Endothelial cell (in vitro differentiated cells): ENCODE results near the gene PHLDA1. TPM values are rescaled to one million over a fixed set of nuclear protein-coding genes. Genes with fewer than 3 reads are reported as not detected.
"Not testable (repeated sequence)": the region's sequence is repeated elsewhere in the genome, so short reads cannot be mapped to it uniquely, and the experiment has no call there.

Experiments
- DNase-seq: peaks from one replicate; pipeline ENCODE4 v3.0.0; 2021; ENCODE audit warnings: low spot score
- H3K27ac Mint-ChIP-seq: one replicate; pipeline ENCODE4 v1.8.0; 2021; ENCODE audit warnings: mixed read lengths, inconsistent platforms; ENCODE audit not compliant: unreplicated experiment
- H3K27me3 Mint-ChIP-seq: one replicate; pipeline ENCODE4 v1.8.0; 2021; ENCODE audit warnings: mild to moderate bottlenecking, moderate library complexity, mixed read lengths, inconsistent platforms; ENCODE audit not compliant: unreplicated experiment
- H3K36me3 Mint-ChIP-seq: one replicate; pipeline ENCODE4 v1.8.0; 2021; ENCODE audit warnings: mild to moderate bottlenecking, low read depth, mixed read lengths, inconsistent platforms; ENCODE audit not compliant: unreplicated experiment
- H3K4me1 Mint-ChIP-seq: one replicate; pipeline ENCODE4 v1.8.0; 2021; ENCODE audit warnings: mild to moderate bottlenecking, mixed read lengths, inconsistent platforms; ENCODE audit not compliant: unreplicated experiment
- H3K4me3 Mint-ChIP-seq: one replicate; pipeline ENCODE4 v1.8.0; 2021; ENCODE audit warnings: mild to moderate bottlenecking, mixed read lengths, inconsistent platforms; ENCODE audit not compliant: unreplicated experiment
- H3K9me3 Mint-ChIP-seq: one replicate; pipeline ENCODE4 v1.8.0; 2021; ENCODE audit warnings: mixed read lengths, inconsistent platforms; ENCODE audit not compliant: unreplicated experiment
- total RNA-seq: library from RNA; stranded (reverse); fragmentation: NEBNext Ultra II Directional; extraction: Animal tissue kit (Norgen Biotek cat#: 25700); gene quantifications from one replicate; pipeline ENCODE4 v1.2.1, GENCODE V29; 2021; ENCODE audit not compliant: unreplicated experiment
- TF ChIP-seq, protein P1 (sequence below): fragments of 200-600 bp; sonication (generic); IDR thresholded peaks from one replicate; pipeline ENCODE4 v1.5.0; 2021; ENCODE audit warnings: antibody characterized with exemption; ENCODE audit not compliant: unreplicated experiment

PHLDA1 gene
- total RNA-seq, 1 donor from 2014 or later = 50.3 TPM

DNA sequence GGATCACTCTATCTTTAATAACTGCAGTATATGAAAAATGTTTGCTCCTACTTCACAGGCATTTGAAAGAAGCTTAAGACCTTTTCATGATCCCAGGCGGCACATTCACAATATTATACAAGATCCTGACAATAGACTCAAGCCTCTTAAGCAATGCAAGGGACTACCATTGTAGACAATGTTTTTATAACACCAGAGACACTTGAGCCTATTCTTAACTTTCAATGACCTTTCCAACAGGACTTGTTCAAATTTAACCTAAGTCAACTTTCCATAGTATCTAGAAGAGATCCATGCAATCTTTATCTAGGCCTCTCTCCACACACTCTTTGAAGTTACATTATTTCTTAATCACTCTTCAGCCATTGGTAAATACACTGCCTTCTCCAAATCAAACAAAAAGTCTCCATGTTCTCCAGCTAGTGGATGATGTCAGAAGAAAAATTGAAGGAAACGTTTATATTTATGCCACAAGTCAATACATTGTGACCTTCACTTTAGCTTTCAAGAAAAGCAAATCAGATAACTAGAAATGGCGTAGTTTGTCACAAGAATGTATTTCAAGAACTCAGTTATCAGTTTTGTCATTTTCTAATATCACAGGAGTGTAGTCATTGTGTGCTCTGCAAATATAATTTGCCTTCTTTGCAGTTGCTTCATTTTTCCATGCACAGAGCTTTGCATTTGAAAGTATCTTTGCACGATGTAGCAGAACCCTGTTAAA lies 41.2 kb downstream of the PHLDA1 start:
- H3K27ac Mint-ChIP-seq = no peak overlapping the region
- TF ChIP-seq, protein P1, sequence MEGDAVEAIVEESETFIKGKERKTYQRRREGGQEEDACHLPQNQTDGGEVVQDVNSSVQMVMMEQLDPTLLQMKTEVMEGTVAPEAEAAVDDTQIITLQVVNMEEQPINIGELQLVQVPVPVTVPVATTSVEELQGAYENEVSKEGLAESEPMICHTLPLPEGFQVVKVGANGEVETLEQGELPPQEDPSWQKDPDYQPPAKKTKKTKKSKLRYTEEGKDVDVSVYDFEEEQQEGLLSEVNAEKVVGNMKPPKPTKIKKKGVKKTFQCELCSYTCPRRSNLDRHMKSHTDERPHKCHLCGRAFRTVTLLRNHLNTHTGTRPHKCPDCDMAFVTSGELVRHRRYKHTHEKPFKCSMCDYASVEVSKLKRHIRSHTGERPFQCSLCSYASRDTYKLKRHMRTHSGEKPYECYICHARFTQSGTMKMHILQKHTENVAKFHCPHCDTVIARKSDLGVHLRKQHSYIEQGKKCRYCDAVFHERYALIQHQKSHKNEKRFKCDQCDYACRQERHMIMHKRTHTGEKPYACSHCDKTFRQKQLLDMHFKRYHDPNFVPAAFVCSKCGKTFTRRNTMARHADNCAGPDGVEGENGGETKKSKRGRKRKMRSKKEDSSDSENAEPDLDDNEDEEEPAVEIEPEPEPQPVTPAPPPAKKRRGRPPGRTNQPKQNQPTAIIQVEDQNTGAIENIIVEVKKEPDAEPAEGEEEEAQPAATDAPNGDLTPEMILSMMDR = no peak
- H3K36me3 Mint-ChIP-seq = no peaks in the 10 kb centered on the region
- no peaks in the 10 kb centered on the region for H3K27me3 Mint-ChIP-seq
- no peak overlapping the region for H3K4me3 Mint-ChIP-seq
- DNase-seq = no peak
- H3K9me3 Mint-ChIP-seq = no peaks in the 10 kb centered on the region
- no peaks in the 10 kb centered on the region for H3K4me1 Mint-ChIP-seq

DNA sequence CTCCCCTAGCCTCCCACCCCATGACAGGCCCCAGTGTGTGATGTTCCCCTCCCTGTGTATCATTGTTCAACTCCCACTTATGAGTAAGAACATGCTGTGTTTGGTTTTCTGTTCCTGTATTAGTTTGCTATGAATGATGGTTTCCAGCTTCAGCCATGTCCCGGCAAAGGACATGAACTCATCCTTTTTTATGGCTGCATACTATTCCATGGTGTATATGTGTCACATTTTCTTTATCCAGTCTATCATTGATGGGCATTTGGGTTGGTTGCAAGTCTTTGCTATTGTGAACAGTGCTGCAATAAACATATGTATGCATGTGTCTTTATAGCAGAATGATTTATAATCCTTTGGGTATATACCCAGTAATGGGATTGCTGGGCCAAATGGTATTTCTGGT lies 43.9 kb downstream of the PHLDA1 start:
- H3K36me3 Mint-ChIP-seq, H3K27me3 Mint-ChIP-seq, DNase-seq, H3K9me3 Mint-ChIP-seq, H3K4me1 Mint-ChIP-seq, H3K4me3 Mint-ChIP-seq, H3K27ac Mint-ChIP-seq: not testable (repeated sequence)

DNA sequence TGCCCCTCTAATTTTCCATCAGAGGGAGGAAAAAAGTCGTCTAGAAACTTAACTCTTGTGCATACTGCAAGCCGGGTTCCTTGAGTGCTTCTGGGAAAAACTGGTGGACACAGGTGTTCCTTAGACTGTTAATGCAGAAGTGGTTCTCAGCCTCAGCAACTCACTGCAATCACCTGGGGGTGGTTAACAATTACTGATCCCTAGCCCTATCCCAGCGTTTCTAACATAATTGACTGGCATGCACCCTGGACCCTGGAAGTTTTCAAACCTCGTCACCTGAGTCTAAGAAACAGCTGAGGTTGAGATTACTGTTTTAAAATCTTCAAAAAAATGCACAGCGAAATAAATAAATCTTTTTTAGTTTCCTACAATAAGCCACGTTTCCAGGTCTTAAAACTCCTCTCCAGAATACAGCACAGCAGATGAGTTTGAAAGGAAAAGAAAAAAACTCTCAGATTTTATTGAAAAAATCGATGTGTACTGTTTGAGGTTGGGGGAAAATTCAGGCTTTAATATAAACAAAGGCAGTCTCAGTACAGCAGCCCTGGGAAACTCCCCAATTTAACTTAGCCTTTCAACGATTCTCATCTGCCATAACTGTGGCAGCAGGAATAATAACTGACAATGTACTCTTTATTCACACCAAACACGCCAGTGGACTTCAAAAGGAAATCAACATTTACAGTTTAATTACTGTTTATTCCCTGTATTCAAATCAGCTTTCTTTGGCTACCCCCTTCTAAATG lies 45.4 kb downstream of the PHLDA1 start:
- peaks cover 12% of the 10 kb centered on the region for H3K4me1 Mint-ChIP-seq
- peaks cover 2% of the 10 kb centered on the region for H3K27me3 Mint-ChIP-seq
- DNase-seq = no peak
- TF ChIP-seq, protein P1 = no peak
- no peaks in the 10 kb centered on the region for H3K36me3 Mint-ChIP-seq
- no peaks in the 10 kb centered on the region for H3K9me3 Mint-ChIP-seq
- H3K27ac Mint-ChIP-seq = no peak overlapping the region
- no peak overlapping the region for H3K4me3 Mint-ChIP-seq

DNA sequence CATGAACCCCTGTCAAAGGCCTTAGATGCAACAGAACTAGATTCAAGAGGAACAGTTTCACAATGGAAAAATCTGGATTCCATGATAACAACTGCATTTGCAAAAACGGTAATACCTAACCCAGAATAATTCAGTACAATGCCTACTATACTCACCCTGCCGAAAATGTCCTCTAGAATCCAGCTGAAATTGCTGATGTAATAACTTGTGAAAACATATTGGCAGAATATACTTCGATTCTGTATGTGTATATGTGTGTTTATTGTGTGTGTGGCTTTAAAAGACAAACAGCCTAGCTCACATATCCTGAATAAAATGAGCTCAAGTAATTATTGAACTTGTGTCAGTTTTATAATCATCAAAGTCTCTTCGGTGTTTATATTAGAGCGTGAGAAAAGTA lies 46.0 kb downstream of the PHLDA1 start:
- H3K27ac Mint-ChIP-seq = no peak overlapping the region
- DNase-seq = no peak
- no peaks in the 10 kb centered on the region for H3K36me3 Mint-ChIP-seq
- no peaks in the 10 kb centered on the region for H3K9me3 Mint-ChIP-seq
- TF ChIP-seq, protein P1 = no peak
- H3K27me3 Mint-ChIP-seq = peaks cover 2% of the 10 kb centered on the region
- H3K4me1 Mint-ChIP-seq = peaks cover 15% of the 10 kb centered on the region
- H3K4me3 Mint-ChIP-seq = no peak overlapping the region

DNA sequence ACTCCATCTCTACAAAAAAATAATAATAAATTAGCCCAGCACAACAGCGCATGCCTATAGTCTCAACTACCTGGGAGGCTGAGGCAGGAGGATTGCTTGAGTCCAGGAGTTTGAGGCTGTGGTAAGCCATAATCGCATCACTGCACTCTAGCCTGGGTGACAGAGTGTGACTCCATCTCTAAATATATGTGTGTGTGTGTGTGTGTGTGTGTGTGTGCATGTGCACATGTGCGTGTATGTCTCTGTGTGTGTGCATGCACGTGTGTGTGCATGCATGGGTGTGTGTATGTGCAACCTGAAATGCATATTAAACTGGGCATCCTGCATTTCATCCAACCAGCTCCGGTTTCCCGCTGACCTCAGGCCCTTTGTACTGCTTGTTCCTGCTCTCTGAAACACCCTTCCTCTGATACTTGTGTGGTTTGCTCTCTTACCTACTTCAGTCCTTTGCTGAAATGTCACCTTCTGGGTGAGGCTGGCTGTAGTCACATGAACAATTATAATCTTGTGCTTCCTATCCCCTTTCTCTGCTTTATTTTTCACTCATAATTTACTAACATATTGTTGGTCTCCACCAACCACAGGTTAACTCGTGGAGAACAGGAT lies 46.9 kb downstream of the PHLDA1 start:
- no peaks in the 10 kb centered on the region for H3K9me3 Mint-ChIP-seq
- no peak overlapping the region for H3K4me3 Mint-ChIP-seq
- H3K4me1 Mint-ChIP-seq = peaks cover 15% of the 10 kb centered on the region
- no peaks in the 10 kb centered on the region for H3K36me3 Mint-ChIP-seq
- H3K27ac Mint-ChIP-seq = no peak overlapping the region
- H3K27me3 Mint-ChIP-seq = peaks cover 2% of the 10 kb centered on the region
- TF ChIP-seq, protein P1 = no peak
- DNase-seq = no peak

DNA sequence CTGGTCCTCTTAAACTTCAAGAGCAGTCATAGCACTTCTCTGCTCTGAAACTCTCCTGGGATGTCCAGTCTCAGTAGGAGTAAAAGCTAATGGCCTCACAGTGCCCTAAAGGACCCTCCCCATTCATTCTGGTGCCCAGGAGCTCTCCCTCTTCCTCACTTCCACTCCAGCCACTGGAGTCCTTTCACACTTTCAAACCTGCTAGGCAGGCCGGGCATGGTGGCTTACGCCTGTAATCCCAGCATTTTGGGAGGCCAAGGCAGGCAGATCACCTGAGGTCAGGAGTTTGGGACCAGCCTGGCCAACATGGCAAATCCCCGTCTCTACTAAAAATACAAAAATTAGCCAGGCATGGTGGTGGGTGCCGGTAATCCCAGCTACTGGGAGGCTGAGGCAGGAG lies 47.7 kb downstream of the PHLDA1 start:
- not testable (repeated sequence) for H3K9me3 Mint-ChIP-seq, DNase-seq, H3K27me3 Mint-ChIP-seq, H3K36me3 Mint-ChIP-seq, H3K4me3 Mint-ChIP-seq, H3K27ac Mint-ChIP-seq
- H3K4me1 Mint-ChIP-seq = peaks cover 23% of the 10 kb centered on the region
